NCI-H345 (cell line): Measurements from ENCODE around the gene NRN1L.
"Not testable (repeated sequence)": the region's sequence is repeated elsewhere in the genome, so short reads cannot be mapped to it uniquely, and the experiment has no call there.

Source experiments
- DNase-seq: peaks from one replicate; lab custom pipeline; 2025; lab: John Stamatoyannopoulos, UW

Gene NRN1L

GRCh38 chr16:67882374-67883145 is 2.1 kb upstream of the NRN1L start:
- DNase-seq: no peak

GRCh38 chr16:67883146-67883871 is 1.4 kb upstream of the NRN1L start:
- DNase-seq: no peak

DNA sequence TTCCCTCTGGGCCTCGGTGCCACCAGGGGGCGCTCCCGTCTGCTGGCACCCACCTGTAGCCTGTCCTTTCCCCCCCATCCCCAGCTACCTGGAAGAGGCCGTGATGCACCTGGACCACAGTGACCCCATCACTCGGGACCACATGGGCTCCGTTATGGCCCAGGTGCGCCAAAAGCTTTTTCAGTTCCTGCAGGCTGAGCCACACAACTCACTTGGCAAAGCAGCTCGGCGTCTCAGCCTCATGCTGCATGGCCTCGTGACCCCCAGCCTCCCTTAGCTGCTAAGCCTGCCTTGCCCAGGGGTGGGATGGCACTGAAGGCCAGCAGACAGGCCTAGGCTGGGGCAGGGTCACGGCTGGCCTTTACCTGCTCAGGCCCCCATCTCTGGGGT is 818 bp upstream of the NRN1L start:
- peak; percentile 26 for DNase-seq

GRCh38 chr16:67885545-67885944 is 860 bp downstream of the NRN1L start:
- no peak for DNase-seq

DNA sequence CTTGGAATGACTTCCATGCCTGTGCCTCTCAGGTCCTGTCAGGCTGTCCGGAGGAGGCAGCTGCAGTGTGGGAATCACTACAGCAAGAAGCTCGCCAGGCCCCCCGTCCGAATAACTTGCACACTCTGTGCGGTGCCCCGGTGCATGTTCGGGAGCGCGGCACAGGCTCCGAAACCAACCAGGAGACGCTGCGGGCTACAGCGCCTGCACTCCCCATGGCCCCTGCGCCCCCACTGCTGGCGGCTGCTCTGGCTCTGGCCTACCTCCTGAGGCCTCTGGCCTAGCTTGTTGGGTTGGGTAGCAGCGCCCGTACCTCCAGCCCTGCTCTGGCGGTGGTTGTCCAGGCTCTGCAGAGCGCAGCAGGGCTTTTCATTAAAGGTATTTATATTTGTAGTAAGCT is 1.3 kb downstream of the NRN1L start:
- no peak for DNase-seq

DNA sequence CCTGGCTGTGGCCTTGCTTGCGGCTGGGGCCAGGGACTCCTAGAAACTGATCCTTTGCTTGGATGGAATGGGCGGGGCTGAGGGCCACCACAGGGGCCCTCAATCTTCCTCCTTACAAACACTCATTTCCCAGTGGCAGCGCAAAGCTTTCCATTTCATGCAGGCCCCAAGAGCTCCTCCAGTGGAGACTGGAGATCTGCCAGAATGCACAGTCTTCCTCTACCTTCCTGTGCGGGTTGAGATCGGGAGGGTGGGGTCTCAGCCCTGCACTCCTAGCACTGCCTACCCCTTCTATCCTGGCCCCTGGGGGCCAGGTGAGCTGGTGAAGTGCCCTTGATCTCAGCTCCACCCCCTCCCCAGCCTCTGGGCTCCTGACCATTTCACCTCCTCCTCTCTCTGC is 1.7 kb downstream of the NRN1L start:
- no peak for DNase-seq

DNA sequence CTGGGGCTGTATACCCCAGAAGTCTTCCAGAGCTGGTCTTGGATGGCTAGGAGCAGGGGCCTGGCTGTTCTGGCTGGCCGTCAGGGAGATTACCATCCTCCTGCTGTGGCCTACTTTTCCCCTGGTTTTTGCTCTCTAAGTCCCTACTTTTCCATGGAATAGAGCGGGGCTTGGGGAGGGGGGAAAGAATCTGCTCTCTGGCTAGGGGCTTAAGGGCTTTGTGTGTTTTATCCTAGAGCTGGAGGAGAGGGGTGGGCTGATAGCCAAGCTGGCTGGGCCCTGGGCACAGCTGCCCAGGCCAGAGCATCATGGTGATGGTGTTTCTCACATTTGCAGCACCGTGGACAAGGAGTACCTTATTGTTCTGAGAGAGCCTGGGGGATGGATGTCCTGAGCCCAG is 3.6 kb downstream of the NRN1L start:
- no peak for DNase-seq

- no peak for DNase-seq
Observed at GRCh38 chr16:67892375-67892774, 7.7 kb downstream of the NRN1L start.

DNA sequence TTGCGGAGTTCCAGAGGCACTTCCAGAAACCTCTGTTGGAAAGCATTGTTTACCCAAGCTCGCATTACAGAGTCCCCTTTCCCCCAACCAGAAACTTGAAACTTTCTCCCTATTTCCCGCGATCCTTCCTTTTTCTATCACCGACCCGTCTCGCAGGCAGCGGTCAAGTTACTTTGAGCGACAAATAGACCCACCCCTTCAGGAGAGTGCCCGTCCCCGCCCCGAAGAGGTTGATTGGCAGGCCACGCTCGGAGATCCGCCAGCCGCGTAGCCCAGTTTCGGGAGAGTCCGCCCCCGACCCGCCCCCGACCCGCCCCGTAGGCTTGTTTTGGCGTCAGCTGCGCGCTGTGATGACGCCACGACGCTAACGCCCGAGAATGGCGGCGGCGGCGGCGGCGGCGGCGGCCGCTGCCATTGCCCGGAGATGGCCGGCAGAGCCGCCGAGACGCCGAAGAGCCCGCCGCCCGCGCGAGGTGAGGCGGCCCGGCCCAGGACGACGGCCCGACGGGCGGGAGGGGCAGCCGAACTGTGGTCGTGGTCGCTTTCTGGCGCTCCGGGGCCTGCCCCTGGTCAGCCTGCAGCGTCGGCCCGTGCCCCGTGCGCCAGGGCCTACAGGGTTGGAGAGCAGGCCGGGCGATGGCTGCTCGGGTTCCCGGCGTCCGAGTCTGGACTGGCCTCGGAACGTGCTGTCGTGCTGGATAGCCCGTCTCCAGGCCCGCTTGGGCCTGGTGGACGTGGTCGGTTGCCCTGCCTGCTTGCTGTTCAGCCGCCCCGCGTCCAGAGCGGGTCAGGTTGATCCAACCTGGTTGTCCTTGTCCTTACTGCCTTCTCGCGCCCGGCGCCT is 8.4 kb downstream of the NRN1L start, which contains the start of gene PSKH1:
Gene PSKH1 (plus strand): TSS at position 356 of the 844 bp plus-strand sequence. CDS start 15,496 bp downstream, outside the sequence.
- peak; percentile 93 for DNase-seq

- DNase-seq: no peak
Observed at GRCh38 chr16:67893743-67894399, 9.2 kb downstream of the NRN1L start.

DNA sequence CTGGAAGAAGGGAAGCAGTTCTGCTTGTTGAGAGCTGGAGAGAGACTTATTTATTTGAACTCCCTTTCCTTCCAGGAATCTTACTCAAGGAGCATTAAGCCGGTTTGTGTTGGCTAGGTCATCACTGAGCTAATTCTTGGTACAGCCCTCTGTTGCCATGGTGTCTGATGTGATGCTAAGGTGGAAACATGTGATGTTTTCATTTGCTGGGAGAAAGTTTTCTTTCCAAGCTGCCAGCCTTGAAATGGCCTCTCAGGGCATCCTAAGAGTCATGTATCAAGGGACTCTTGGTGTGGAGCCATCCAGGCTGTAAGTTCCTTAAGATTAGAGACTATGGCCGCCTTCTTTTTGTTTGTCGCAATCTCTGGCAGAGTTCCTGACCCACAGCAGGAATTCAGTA is 12.5 kb downstream of the NRN1L start:
- no peak for DNase-seq

DNA sequence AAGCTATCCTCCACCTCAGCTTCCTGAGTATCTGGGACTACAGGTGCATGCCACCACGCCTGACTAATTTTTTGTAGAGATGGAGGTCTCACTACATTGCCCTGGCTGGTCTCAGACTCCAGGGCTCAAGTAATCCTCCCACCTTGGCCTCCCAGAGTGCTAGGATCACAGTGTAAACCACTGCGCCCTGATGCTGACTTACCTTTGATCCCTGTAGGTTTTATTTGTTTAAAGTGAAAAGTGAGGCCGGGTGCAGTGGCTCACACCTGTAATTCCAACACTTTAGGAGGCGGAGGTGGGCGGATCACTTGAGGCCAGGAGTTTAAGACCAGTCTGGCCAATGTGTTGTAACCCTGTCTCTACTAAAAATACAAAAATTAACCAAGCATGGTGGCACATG is 17.0 kb downstream of the NRN1L start:
- DNase-seq: no peak

DNA sequence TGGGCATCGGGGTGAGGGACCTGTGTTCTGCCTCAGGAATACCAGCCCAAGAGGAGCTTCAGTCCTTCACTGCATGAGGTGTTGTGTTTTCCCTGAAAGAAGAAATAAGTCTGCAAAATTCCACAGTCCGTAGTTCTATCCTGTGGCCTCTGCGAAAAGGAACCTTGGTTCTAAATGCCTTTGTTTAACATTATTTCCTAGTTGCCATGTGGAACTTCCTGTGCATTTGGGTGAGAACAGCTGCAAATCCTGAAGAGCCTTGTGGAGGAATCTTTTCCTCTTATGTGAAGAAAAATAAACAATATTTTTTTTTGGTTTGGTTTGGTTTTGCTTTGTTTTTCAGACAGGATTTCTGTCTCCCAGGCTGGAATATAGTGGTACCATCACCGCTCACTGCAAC is 18.1 kb downstream of the NRN1L start:
- no peak for DNase-seq

DNA sequence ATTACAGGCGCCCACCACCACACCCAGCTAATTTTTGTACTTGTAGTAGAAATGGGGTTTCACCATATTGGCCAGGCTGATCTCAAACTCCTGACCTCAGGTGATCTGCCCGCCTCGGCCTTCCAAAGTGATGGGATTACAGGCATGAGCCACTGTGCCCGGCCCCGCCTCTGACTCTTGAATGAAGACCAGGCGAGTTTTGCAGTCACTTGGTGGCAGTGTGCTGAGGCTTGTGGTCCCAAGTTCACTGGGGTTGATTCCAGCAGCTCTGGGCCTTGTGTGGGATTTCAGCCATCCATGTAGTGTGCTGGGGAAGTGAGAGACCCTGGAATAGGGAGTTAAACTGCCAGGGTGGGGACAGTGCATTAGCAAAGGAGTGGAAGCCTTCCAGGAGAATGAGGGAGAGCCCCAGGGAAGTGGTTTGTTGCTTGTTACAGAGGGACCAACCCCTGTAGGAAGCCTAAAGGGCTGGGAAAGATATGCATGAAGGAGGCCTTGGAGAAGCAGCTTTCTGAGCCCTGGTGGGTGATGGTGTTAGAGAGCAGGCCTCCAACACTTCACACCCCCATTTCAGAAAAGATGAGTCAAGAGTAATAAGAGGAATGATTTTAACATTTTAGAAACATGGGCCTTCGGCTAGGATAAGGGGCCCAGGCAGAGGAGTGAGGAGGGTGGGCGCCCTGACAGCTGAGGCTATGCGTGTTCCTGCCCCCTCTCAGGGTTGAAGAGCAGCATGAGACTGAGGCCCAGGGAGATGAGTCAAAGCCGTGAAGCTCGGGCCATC is 22.9 kb downstream of the NRN1L start:
- DNase-seq: no peak

DNA sequence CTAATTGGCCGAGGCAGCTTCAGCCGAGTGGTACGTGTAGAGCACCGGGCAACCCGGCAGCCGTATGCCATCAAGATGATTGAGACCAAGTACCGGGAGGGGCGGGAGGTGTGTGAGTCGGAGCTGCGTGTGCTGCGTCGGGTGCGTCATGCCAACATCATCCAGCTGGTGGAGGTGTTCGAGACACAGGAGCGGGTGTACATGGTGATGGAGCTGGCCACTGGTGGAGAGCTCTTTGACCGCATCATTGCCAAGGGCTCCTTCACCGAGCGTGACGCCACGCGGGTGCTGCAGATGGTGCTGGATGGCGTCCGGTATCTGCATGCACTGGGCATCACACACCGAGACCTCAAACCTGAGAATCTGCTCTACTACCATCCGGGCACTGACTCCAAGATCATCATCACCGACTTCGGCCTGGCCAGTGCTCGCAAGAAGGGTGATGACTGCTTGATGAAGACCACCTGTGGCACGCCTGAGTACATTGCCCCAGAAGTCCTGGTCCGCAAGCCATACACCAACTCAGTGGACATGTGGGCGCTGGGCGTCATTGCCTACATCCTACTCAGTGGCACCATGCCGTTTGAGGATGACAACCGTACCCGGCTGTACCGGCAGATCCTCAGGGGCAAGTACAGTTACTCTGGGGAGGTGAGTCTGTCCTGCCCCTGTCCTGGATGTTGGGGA is 24.5 kb downstream of the NRN1L start:
- DNase-seq: no peak

GRCh38 chr16:67910158-67910557 is 25.5 kb downstream of the NRN1L start:
- DNase-seq: peak; percentile 50

GRCh38 chr16:67914758-67915495 is 30.2 kb downstream of the NRN1L start:
- DNase-seq: no peak

DNA sequence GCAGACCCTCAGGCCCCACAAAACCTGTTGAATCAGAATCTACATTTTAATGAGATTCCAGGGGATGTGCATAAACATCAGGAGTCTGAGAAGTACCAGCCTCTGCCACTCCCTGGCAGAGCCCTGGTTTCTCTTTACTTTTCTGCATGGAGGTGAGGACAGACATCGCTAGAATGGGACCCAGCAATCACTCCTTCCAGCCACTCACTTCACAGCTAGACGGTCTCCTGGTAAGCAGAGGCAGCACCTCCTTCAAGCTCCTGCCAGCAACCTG is 30.7 kb downstream of the NRN1L start:
- not testable (repeated sequence) for DNase-seq

DNA sequence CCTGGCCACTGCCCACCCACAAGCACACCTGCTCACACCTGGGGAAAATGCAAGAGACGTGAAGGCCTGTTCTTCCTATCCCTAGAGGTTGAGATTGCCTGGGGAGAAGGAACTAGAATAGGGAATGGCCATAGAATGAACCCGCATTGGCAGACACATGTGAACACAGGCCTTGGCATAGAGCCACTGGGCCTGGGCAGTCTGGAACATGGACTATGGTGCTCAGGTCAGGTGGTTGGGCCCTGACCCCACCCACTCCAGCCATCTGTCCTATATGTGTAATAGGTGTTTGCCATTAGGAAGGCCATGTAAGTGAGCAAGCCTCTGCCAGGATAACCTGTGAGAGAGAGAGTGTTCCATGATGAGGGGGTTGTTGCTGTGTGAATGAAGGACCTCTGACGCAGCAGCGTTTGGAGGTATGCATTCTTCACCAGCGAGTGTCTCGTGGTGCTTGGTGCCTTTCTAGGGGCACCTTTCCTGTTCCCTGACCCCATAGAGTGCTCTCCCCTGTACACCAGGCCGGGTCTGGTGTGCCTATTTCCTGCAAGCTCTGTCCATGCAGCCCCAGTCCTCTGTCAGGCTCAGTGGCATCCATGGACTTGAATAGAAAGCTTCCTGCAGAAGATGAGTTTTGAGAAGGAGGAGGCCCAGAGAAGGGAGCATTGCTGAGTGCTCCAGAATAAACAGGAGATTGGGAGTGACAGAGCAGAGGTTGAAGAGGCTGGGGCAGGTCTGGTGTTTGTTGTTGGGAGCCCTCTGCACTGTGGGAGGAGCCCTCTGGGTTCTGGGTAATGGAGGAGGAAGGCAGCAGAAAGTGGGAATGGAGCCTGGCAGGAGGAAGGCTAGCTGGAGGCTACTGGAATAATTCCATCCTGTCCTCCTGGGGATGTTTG is 31.4 kb downstream of the NRN1L start:
- no peak for DNase-seq
